HepG2 (cell line): ENCODE results near the gene CREB1. TPM values are rescaled to one million over a fixed set of nuclear protein-coding genes. Genes with fewer than 3 reads are reported as not detected.

Experiments used
- ATAC-seq: fragments of 200-7000 bp; cut with Tn5 transposase; 3 replicates; pipeline ENCODE4 v1.9.1; 2020; ENCODE audit warnings: mild to moderate bottlenecking, moderate library complexity
- BruUV-seq: library from RNA; stranded (reverse); fragments of 400-500 nt; replicated peaks from 2 replicates; lab custom pipeline; 2021; lab: Mats Ljungman, UMichigan
- CTCF ChIA-PET: fragments of 300-600 bp; formaldehyde crosslinking; extraction: SDS; loops from one replicate; lab custom pipeline; 2021; ENCODE audit warnings: low total read pairs, inconsistent platforms, low intra/inter-chr PET ratio; lab: Yijun Ruan, JAX
- POLR2A ChIA-PET: fragments of 350-600 bp; sonication (Branson Sonifier 250); formaldehyde crosslinking; loops from one replicate; lab custom pipeline; 2020; ENCODE audit warnings: antibody characterized with exemption, inconsistent platforms; lab: Yijun Ruan, JAX
- DNase-seq: peaks from one replicate; pipeline ENCODE4 v3.0.0-alpha.2; 2015; ENCODE audit warnings: low spot score
- FAIRE-seq: peaks from 3 replicates; lab custom pipeline; 2011; peaks lifted over from hg19 to GRCh38; lab: Jason Lieb, UNC
- H2AFZ ChIP-seq: one replicate; pipeline ENCODE4 v1.6.1; 2011; ENCODE audit warnings: low read length, inconsistent platforms
- H3K27ac ChIP-seq: fragments of 300-600 bp; 3 replicates; pipeline ENCODE4 v1.8.0; 2011; ENCODE audit warnings: mixed run types, mild to moderate bottlenecking, mixed read lengths, low read length, inconsistent platforms; ENCODE audit not compliant: insufficient read depth; ENCODE audit errors: extremely low read length
- H3K27me3 ChIP-seq, 2 experiments: fragments of 200-600 bp in 1 of 2; 2 replicates in 1 of 2; 3 replicates in 1 of 2; pipeline versions ENCODE4 v1.6.0 to v1.8.0; 2011; ENCODE audit warnings: low read length in 2 of 2, mild to moderate bottlenecking in 2 of 2, moderate library complexity in 2 of 2, inconsistent platforms in 1 of 2; ENCODE audit not compliant: insufficient read depth in 2 of 2, control insufficient read depth in 1 of 2
- H3K36me3 ChIP-seq, 2 experiments: fragments of 200-600 bp in 1 of 2; replicated peaks in 1 of 2; 2 replicates in 1 of 2; 3 replicates in 1 of 2; pipeline versions ENCODE4 v1.5.1 to v1.8.0; 2011; ENCODE audit warnings: low read length in 2 of 2, inconsistent platforms in 1 of 2; ENCODE audit not compliant: insufficient read depth in 2 of 2, control insufficient read depth in 1 of 2
- H3K4me1 ChIP-seq: 2 replicates; pipeline ENCODE4 v1.5.1; 2012; ENCODE audit warnings: low read length, inconsistent platforms; ENCODE audit not compliant: insufficient read depth
- H3K4me2 ChIP-seq: 2 replicates; pipeline ENCODE4 v1.6.0; 2011; ENCODE audit warnings: low read depth, low read length, inconsistent platforms
- H3K4me3 ChIP-seq, 3 experiments: fragments of 200-600 bp in 1 of 3; sonication (generic), shearing (Covaris generic) in 1 of 3; replicated peaks in 1 of 3; 2 replicates each; pipeline ENCODE4 v1.5.1; 2011 to 2016; ENCODE audit warnings: low read length in 3 of 3, inconsistent platforms in 2 of 3, low read depth in 2 of 3, mild to moderate bottlenecking in 2 of 3, control low read depth in 1 of 3, mixed read lengths in 1 of 3; ENCODE audit not compliant: insufficient read depth in 1 of 3
- H3K79me2 ChIP-seq: one replicate; pipeline ENCODE4 v1.6.1; 2011; ENCODE audit warnings: low read length, inconsistent platforms; ENCODE audit not compliant: insufficient read depth
- H3K9ac ChIP-seq: 2 replicates; pipeline ENCODE4 v1.6.0; 2011; ENCODE audit warnings: mild to moderate bottlenecking, low read depth, low read length, inconsistent platforms; ENCODE audit not compliant: insufficient read depth
- H3K9me3 ChIP-seq: 2 replicates; pipeline ENCODE4 v1.5.1; 2012; ENCODE audit warnings: mild to moderate bottlenecking, low read length
- H4K20me1 ChIP-seq: 2 replicates; pipeline ENCODE4 v1.6.0; 2011; ENCODE audit warnings: inconsistent platforms, mild to moderate bottlenecking, low read length, moderate library complexity; ENCODE audit not compliant: insufficient read depth
- ATF7-NPFF ChIP-seq: sonication (generic); formaldehyde crosslinking; IDR thresholded peaks from 2 replicates; pipeline ENCODE4 v1.8.1; 2023; ENCODE audit warnings: mild to moderate bottlenecking, low read depth, missing genetic modification reagents, moderate library complexity
- FOXK2 ChIP-seq: fragments of 450-650 bp; IDR thresholded peaks from 2 replicates; pipeline ENCODE4 v1.6.1; 2016
- HNF4A ChIP-seq: sonication (generic); formaldehyde crosslinking; IDR thresholded peaks from 2 replicates; pipeline ENCODE4 v1.4.0; 2020; ENCODE audit warnings: missing genetic modification reagents
- ISX ChIP-seq: sonication (generic); formaldehyde crosslinking; conservative IDR thresholded peaks from 2 replicates; pipeline ENCODE4 v1.5.0; 2020; ENCODE audit warnings: missing genetic modification reagents
- MED8 ChIP-seq: sonication (generic); formaldehyde crosslinking; IDR thresholded peaks from 2 replicates; pipeline ENCODE4 v1.8.1; 2023; ENCODE audit warnings: mild to moderate bottlenecking, missing genetic modification reagents; ENCODE audit not compliant: insufficient replicate concordance
- PRMT3 ChIP-seq: sonication (generic); formaldehyde crosslinking; IDR thresholded peaks from 2 replicates; pipeline ENCODE4 v1.8.1; 2022; ENCODE audit warnings: low read depth, mild to moderate bottlenecking, moderate library complexity, missing genetic modification reagents, borderline replicate concordance
- SALL2 ChIP-seq: sonication (generic); formaldehyde crosslinking; IDR thresholded peaks from 2 replicates; pipeline ENCODE4 v1.8.1; 2023; ENCODE audit warnings: mild to moderate bottlenecking, missing genetic modification reagents, inconsistent platforms
- SETDB1 ChIP-seq: sonication (generic); formaldehyde crosslinking; IDR thresholded peaks from 2 replicates; pipeline ENCODE4 v1.5.1; 2020; ENCODE audit warnings: missing genetic modification reagents, mild to moderate bottlenecking, borderline replicate concordance
- ZBTB7B ChIP-seq: sonication (generic); formaldehyde crosslinking; IDR thresholded peaks from 2 replicates; pipeline ENCODE4 v1.4.0; 2020; ENCODE audit warnings: missing genetic modification reagents
- ZNF329 ChIP-seq: sonication (generic); formaldehyde crosslinking; IDR thresholded peaks from 2 replicates; pipeline ENCODE4 v1.9.0; 2021; ENCODE audit warnings: low read depth, mild to moderate bottlenecking, missing genetic modification reagents
- WGBS: methylation state at CpG from one replicate; pipeline ENCODE4 v1.1.6; 2017; ENCODE audit warnings: low lambda C conversion rate; 5-methylcytosine and 5-hydroxymethylcytosine counted together
- in situ Hi-C: cut with HindIII; loops from 2 replicates; pipeline ENCODE4 v1.10.0; 2017; ENCODE audit warnings: low pct_unique_long_range_greater_than_20kb; ENCODE audit not compliant: extremely low pct_ligation_motif_present
- intact Hi-C: fragments of 100-400 bp; cut with micrococcal nuclease; formaldehyde crosslinking; loops from one replicate; pipeline ENCODE4 v1.10.0; 2022; ENCODE audit not compliant: unreplicated experiment
- polyA plus RNA-seq, 8 experiments: library from polyadenylated mRNA; depleted of rRNA in 3 of 8; stranded (reverse) in 7 of 8; unstranded in 1 of 8; fragments of >200 nt; fragmentation: Illumina TruSeq in 4 of 8; extraction: Trizol in 4 of 8; gene quantifications; 2 replicates each; pipeline versions ENCODE4 v1.2.1 to v1.2.3, GENCODE V29; 2011 to 2016; ENCODE audit warnings: low read depth in 4 of 8, missing spikeins in 1 of 8, mixed read lengths in 1 of 8; ENCODE audit not compliant: insufficient read depth in 1 of 8
- total RNA-seq, 5 experiments: library from RNA; depleted of rRNA; stranded (reverse); fragments of >200 nt; fragmentation: Illumina TruSeq; extraction: Trizol; gene quantifications; 2 replicates each; pipeline ENCODE4 v1.2.3, GENCODE V29; 2016; ENCODE audit warnings: low read depth in 1 of 5
- TF ChIP-seq, protein P1 (sequence below): sonication (generic); formaldehyde crosslinking; IDR thresholded peaks from 2 replicates; pipeline ENCODE4 v1.9.0; 2021; ENCODE audit warnings: missing genetic modification reagents, borderline replicate concordance
- TF ChIP-seq, protein P2 (sequence below): sonication (generic); formaldehyde crosslinking; IDR thresholded peaks from 2 replicates; pipeline ENCODE4 v1.4.0; 2020; ENCODE audit warnings: missing genetic modification reagents

The CREB1 gene
- total and polyA plus RNA-seq, 2 of the 13 experiments (the other 11 are each of a cell fraction or from before 2014, with no cell fraction given): 51.8 to 51.9 TPM

GRCh38 chr2:207481924-207482323 lies 47.8 kb upstream of the CREB1 start:
- peaks cover 12% of the 10 kb centered on the region; the same call in 1 of the 2 replicates for H3K4me1 ChIP-seq
- no peak overlapping the region for H3K9ac ChIP-seq
- intact Hi-C loops (no loop called here), in situ Hi-C loops (no loop called here)
- no peaks in the 10 kb centered on the region for H3K27me3 ChIP-seq
- H3K36me3 ChIP-seq: no peaks in the 10 kb centered on the region
- DNase-seq: no peak
- ATAC-seq: no peak
- TF ChIP-seq ZBTB7B (CRISPR knock-in tag) (no peak), HNF4A (CRISPR knock-in tag) (no peak), SALL2 (CRISPR knock-in tag) (no peak), ISX (CRISPR knock-in tag) (no peak), ZNF329 (CRISPR knock-in tag) (no peak), PRMT3 (CRISPR knock-in tag) (no peak), MED8 (CRISPR knock-in tag) (no peak), FOXK2 (no peak), SETDB1 (CRISPR knock-in tag) (no peak), ATF7-NPFF (CRISPR knock-in tag) (no peak)
- TF ChIP-seq, protein P1, sequence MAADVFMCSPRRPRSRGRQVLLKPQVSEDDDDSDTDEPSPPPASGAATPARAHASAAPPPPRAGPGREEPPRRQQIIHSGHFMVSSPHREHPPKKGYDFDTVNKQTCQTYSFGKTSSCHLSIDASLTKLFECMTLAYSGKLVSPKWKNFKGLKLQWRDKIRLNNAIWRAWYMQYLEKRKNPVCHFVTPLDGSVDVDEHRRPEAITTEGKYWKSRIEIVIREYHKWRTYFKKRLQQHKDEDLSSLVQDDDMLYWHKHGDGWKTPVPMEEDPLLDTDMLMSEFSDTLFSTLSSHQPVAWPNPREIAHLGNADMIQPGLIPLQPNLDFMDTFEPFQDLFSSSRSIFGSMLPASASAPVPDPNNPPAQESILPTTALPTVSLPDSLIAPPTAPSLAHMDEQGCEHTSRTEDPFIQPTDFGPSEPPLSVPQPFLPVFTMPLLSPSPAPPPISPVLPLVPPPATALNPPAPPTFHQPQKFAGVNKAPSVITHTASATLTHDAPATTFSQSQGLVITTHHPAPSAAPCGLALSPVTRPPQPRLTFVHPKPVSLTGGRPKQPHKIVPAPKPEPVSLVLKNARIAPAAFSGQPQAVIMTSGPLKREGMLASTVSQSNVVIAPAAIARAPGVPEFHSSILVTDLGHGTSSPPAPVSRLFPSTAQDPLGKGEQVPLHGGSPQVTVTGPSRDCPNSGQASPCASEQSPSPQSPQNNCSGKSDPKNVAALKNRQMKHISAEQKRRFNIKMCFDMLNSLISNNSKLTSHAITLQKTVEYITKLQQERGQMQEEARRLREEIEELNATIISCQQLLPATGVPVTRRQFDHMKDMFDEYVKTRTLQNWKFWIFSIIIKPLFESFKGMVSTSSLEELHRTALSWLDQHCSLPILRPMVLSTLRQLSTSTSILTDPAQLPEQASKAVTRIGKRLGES (CRISPR knock-in tag): no peak
- TF ChIP-seq, protein P2, sequence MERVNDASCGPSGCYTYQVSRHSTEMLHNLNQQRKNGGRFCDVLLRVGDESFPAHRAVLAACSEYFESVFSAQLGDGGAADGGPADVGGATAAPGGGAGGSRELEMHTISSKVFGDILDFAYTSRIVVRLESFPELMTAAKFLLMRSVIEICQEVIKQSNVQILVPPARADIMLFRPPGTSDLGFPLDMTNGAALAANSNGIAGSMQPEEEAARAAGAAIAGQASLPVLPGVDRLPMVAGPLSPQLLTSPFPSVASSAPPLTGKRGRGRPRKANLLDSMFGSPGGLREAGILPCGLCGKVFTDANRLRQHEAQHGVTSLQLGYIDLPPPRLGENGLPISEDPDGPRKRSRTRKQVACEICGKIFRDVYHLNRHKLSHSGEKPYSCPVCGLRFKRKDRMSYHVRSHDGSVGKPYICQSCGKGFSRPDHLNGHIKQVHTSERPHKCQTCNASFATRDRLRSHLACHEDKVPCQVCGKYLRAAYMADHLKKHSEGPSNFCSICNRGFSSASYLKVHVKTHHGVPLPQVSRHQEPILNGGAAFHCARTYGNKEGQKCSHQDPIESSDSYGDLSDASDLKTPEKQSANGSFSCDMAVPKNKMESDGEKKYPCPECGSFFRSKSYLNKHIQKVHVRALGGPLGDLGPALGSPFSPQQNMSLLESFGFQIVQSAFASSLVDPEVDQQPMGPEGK (CRISPR knock-in tag): no peak
- no peak overlapping the region for H3K4me3 ChIP-seq
- H3K79me2 ChIP-seq: no peaks in the 10 kb centered on the region
- no TSS peak for BruUV-seq
- H2AFZ ChIP-seq: no peak overlapping the region
- FAIRE-seq: no peak
- POLR2A ChIA-PET: no interaction called here
- H4K20me1 ChIP-seq: no peaks in the 10 kb centered on the region
- 58% methylated on average over 3 of the region's 3 CpGs for WGBS
- no peak overlapping the region for H3K27ac ChIP-seq
- no peak overlapping the region for H3K4me2 ChIP-seq
- no peaks in the 10 kb centered on the region for H3K9me3 ChIP-seq
- CTCF ChIA-PET: no interaction called here
